NCI-H2081 treated with DMSO at 0.1 percent for 48 hours (cell line): ENCODE results near the gene ARGLU1.
A peak's percentile ranks its signal among the peaks of the same experiment; 100 is the strongest.

Experiments
- DNase-seq: peaks from one replicate; lab custom pipeline; 2025; lab: John Stamatoyannopoulos, UW

Gene ARGLU1

DNA sequence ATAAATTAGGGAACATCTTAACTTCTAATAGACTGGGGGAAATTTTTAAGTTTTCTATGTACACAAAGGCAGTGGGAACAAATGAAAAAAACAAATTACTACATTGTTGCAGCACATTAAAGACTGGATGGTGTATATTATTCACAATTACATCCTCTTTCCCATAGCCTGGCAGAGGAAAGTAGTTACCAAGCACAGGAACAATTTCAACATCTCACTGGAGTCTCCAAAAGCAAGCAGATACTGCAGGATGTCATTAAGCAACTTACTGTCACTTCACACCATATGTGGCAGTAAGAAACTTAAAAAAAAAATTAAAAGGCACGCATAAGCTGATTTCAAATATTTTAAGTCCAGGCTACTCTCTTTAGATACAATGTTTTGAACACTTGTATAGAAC, 26.1 kb downstream of the ARGLU1 start:
- no peak for DNase-seq

DNA sequence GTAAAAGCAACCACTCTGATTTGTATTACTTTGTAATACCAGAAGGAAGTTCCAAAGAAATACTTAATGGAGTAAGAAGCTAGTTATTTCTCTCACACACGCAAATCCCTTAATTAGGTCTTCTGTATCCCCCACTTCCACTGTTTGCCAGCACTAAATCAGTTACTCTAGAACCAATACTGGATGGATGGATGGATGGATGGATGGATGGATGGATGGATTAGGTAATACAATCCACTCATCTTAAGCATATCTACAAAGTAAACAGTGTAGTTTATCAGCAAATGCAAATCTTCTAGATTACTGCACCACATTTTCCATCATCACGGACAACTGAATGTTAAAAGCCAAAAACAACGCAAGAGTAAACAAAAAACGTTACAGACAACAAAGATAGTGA, 27.3 kb downstream of the ARGLU1 start:
- no peak for DNase-seq

DNA sequence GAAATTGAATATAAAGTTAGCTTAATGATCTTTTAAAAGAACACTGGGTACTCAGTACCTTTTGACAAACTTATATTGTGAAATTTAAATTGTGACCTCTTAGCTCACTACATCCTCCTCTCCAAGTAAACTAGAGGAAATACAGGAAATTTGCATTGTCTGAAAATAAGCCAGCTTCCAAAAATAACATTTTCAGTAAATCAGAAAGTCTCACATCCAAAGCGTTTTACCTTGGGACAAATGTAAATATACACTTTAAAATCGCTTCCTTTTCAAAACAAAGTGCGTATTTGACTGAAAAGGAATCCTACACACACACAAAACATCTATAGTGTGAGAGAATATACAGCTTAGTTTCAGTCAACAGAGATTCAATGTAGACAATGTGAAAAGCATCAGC, 30.4 kb downstream of the ARGLU1 start:
- DNase-seq: no peak

DNA sequence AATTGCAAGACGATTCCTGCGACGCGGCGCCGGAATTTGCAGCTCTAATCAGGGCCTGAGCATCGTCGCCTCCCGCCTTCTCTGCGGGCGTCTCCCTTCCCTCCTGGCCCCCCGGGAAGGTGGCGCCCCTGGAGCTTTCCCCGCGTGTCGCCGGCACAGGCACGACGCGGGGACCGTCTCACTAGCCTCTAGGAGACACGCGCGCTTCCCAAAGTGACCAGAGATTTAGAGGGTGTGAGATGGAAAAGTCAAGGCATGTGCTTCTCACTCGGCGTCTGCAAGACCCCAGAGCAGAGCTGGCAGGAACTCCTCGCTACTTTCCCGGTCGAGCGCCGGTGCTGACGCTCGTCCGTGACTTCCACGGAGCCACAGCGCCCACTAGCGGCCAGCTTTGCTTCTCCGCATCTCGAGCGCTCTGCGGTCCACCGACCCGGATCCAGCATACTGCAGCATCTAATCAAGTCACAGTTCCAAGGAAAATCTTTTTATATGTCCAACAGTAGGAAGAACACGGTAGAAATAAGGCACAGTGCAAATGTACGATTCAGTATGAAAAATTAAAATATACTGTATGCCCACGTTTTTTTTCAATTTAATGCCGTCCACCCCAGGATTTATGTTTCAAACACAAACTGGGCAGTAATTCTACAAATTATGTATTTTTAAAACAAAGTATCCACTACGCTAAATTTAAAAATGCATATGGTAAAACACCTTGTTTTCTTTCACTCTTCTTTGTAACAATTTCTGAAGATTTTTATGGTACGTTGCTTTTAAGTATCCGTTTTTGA, 31.5 kb downstream of the ARGLU1 start:
- DNase-seq: no peak

DNA sequence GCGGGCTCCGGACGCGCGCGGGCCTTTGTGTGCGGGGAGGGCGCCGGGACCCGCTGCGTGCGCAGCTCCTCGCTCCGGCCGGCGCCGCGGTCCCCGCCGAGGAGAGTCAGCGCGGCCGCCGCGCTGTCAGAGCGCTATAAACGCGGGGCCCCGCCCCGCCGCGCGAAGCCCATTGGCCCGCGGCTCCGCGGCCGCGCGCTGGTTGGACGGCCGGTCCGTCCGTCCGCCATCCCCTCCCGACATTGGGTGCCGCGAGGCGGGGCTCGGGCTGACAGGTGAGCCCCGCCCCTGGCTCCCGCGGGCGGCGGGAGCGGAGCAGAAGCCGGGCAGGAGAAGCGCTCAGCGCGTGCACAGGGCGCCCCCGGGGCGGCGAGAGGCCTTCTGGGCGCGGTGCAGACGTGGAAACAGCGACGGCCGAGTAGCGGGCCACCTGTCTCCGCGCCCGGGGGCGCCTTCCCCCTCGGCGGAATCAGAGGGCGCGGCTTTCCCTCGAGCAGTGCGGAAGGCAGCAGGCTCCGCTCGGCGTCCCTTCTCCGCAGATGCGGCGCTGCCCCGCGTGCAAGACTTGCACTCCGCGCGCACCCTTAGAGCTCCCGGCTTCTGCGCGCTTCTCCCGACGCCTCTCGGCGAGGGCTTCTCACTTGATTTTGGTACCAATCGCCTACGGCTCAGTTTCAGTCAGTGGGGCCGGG, 32.2 kb downstream of the ARGLU1 start, which contains the start of gene EFNB2:
Gene EFNB2 (minus strand): TSS at position 111 of the 692 bp plus-strand sequence. CDS start 698 bp downstream, outside the sequence.
- DNase-seq: peak; percentile 65

DNA sequence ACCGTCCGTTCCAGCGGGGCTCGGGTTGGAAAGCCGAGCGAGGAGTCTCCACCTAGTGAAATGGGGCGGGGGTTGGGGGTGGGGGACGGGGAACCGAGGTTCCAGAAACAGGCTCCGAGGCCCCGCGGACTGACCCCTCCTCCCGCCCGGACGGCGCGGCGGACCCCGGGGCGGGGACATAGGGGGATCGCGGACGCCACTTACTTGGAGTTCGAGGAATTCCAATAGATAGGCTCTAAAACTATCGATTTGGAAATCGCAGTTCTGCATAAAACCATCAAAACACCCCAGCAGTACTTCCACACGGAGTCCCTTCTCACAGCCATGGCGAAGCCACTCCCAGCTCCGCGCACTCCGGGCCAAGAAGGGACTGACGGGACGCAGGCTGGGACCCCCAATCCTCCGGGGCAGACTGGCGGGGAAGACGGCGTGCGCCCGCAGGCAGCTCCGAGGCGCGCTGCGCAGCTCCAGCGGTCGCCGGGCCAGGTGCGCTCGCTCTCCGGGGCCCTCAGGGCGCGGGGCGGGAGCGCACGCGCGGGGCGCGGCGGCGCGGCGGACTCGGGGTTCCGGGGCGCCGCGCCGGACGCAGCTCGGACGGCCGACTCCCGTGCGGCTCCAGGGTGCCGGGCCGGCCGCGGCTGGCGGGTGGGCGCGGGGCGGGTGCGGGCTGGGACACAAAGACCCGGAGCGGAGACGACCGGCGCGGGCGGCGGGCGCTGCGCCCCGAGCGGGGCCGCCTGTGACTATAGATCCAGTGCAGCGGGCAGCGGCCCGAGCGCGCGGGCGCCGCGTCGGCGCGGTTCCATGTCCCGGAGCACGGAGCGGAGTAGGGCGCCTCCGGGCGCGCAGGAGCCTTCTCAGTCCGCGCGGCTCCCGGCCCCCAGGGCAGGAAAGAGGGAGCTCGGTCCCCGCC, 33.0 kb downstream of the ARGLU1 start:
- no peak for DNase-seq

DNA sequence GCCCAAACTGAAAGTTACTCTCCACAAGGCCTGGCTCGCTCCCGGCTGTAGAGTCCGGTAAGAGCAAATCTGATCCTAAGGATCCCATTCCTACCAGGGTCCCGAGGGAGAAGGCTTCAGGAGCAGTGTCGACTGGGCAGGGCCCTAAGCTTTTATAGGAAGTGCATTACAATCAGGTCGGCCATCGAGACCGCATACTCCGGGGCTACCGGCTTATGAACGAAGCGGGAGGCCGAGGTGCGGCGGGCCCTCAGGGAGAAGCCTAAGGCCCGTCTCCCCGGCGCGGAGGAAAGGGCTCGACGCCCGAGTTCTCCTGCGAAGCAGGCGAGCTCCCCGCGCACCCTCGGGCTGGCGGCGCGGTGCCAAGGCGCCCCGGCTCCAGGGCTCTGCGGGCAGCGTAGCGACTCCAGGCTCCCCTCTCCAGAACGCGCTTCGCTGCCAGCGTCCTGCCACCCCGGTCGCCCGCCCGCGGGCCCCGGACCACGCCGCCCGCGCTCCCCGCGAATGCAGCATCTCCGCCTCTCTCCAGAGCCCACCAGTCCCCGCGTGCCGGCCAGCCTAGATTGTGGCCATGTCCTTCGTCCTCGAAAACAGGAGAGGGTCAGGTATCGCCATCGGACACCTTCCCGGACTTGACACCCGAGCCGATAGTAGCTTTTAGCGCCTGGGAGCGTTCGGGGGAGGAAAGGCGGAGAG, 33.8 kb downstream of the ARGLU1 start:
- no peak for DNase-seq

DNA sequence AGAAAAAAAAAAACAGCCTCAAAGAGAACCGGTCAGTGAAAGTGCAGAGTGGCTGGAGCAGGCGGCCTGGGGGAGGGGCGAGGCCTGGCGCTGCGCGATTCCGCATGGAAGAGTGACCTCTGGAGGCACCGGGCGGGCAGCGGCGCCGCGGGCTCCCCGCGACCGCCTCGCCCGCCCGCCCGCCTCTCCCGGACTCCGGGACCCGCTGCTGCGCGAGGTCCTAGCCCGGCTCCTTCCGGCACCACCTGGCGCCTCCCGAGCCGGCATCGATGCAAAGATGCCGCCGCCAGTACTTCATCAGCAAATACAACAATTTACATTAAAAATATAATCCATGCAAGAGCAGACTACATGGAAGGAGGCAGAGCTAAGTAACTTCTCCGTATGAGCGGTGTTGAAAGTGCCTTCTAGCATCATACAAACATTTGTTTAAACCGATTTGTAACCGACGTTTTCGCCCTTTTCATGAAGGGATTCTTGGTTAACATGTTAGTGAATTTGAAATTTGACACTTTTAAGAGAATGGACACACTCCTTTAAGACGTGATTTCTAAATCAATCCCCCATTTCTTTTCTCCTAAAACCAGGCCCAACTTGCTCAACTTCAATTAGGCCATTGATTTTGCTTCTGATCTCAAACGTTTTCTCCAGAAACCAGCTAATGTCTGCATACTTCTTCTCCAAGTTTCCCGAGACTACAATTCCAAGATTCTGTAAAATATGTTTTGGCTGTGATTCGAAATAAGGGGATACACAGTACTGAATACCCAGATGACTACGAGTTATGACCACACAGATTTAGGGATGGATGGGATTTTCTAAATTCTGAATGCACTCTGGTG, 34.6 kb downstream of the ARGLU1 start:
- no peak for DNase-seq

DNA sequence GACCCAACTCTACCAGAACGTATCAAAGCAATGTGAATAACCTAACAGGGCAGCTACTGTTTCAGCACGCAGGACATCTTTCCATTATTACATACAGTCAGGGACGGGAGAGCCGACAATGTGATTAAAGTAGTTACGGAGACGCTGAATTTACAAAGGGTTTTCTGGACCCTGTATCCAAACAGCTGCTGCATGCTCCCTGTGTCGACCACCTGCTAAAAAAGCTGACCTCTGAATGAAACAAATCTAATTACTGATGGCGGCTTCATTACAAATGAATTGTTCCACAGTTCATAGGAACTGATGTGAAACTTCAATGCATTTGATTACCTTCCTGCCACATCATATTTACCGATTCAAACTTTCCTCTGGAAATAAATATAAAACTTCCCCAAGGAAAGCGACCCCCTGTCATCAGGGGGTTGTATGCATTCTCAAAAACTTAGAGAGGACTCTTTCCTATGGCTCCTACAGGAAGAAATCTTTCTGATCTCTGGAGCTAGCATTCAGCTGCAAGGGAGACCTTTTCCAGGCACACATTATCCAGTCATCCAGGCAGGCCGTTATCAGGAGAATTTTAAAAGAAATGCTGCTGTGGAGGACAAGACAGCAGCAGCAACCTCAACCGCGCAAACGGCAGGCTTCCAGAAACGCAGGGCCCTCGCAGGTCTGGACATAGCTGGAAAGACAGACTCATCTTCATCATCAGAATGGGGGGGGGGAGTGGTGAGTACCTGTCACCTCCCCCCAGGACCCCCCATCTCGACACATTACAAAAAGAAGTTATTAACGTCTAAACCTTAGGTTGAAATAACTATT, 35.6 kb downstream of the ARGLU1 start:
- DNase-seq: no peak

DNA sequence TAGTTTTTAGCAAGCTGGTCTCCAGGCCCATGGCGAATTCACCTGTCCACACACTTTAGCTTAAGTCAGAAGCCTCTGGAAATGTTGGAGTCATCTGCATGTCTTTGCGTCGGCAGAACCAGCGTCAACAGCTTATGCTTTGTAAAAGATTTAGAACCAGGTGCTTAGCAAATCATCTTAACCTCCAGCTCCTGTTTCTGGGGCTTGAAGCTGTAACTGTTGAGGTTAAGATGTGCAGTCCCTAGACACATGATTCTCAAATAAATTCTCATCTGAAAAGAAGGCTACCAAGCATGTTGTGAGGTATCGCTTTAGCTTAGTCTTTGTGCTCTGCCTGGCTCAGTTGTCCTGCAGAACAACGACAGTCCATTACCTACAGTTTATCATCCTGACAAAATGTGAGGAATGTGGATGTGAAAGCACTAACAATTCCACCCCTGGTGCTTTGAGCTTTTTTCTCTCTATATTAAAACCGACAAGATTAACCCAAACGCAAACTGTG, 36.9 kb downstream of the ARGLU1 start:
- no peak for DNase-seq

DNA sequence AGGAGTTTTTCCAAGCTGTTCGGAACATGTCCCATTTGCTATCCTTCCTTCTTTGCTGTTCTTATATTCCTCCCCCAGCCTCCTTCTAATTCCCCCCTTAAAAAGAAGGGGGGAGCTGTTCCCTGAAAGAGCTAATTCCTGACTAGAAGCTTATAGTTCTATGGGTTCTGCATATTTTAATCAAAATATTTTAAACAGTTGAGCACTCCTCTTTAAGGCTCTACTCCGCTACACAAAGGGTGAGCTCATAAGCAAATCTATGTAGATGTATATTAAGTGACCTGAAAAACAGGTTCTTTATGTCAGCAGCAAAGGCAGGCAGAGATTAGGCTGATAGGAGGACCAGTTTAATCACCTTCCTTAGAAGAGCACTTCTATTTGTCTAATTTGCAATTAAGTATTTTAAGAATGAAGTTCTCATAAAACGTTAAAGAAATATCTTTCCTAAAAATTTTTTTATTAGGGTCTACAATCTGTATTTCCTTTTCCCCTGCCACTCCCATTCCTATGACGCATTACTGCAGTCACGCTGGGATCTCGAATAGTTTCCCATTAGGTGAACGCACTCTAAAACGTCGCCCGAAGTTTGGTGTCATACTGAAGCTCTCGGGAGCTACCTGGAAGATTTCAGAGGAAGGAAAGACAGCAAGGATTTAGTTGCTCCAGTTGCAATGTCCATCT, 37.6 kb downstream of the ARGLU1 start:
- DNase-seq: no peak

DNA sequence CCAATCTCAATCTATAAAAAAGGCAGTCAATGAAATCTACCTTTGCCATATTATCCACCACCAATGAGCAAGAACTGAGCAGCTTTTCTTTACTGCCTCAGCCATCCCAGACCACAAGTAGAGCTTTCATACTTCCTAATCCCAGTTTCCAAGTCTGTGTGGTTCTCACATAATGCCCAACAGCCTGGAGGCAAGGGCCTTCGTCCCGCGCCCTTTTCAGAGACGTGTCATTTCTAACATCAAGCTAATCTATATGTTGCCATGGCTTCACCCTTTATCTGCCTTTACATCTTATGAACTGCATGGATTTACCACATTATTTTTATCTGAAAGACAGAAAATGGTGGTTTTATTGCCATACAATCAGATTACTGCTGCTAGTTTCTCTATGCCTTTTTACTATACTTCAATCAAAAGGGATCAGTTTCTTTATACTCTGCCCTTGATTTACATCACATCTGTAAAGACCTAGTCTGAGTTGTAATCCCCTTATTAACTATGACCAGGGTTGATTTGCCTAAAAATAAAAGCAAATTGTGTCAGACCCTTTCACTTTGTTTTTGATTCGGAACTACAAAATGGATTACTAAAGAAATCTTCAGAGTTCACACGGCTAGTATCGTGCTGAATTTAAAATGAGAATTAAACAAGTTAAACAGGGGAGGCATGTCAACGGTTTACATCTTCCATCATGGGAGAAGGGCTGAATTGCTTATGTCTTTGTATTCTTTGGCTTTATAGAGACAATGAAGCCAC, 38.3 kb downstream of the ARGLU1 start:
- no peak for DNase-seq

DNA sequence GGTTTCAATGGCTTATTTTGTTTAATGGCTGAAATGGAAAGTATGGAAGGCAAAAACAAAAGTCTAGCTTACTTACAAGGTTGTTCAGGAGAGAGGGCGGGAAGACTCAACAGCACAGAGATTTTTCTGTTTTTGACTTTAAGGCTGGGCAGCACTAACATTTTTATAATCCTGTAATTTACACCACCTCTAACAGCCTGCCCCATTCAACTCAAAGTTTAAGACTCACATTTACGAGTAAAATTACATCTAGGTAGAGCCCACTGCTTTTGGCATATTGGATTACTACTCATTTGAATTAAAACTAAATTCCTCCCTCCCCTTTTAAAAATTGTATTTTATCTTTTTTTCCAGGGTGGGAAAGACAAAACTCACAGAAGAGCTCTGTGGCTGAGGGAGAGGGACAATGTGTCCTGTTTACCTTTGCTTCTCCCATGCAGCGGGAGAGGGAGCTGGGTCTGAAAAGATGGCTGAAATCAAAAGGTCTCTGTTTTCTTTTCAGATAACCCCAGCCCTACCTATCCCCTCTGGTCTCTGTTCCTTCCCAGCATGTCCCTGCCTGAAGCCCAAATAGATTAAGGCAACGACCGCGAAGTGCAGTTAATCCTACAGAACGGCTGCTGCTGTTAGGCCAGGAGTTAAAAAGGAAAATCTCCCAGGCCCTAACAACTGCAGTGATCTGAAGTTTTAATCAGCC, 39.1 kb downstream of the ARGLU1 start:
- DNase-seq: no peak

DNA sequence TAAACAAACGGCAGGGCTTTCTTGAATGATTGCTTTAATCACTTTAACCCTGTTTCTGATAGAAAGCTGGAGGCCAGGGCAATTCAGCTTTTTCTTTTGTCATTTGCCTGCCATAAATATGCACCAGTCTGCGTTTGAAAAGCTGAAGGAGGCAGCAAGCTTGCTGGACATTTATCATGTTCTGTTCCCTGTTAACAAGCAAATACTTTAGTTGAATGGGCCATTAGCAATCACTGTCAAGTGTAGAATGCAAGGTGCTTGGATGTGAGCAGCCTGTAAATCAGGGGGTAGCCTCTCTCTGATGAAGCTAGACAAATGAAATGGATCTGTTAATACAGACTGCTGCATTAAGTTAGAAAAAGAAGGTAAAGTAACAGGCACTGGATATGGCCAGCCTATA, 40.1 kb downstream of the ARGLU1 start:
- no peak for DNase-seq

DNA sequence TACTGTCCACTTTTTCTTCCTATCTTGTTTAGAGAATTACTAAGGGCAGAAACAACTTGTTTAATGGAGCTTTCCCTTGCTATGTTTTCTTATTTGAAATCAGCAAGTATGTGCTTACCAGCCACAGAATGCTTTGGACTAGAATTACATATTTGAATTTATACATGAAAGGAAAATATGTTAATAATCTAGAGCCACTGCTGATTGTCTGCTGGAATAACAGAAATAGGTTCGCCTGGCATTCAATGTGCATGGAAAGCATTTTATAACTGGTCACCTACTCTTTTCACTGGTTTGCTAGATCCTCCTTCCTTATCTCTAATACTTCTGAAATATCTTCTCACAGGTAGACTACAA, 40.5 kb downstream of the ARGLU1 start:
- DNase-seq: no peak

DNA sequence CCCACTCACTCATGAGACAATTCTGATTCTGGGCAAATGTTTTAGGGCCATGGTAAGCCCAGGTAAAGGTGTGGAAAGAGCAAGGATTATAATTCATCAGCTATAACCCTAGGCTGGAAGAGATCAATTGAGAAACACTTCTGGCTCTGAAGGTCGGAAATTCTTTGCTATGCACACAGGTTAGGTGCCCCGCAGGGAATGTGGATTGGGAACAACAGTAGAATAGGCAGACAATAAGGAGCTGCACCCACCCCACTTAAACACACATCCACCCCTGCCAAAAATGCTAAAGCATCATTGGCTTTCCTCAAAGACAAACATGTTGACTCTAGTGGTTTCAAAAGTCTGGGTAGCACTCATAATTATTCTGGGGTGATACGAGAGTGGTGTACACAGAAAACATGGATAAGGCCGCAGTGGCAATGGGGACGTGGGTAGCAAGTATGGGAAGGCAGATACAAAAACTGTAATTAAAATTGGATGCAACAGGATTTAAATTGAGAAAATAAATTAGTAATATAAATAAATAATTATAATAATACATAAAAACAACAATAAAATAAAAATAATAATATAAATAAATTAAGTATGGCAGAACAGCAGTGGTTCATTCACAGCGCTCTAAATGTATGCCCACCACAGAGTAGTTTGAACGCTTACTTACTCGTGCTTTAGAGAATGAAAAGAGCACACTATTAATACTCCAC, 41.0 kb downstream of the ARGLU1 start:
- DNase-seq: no peak

DNA sequence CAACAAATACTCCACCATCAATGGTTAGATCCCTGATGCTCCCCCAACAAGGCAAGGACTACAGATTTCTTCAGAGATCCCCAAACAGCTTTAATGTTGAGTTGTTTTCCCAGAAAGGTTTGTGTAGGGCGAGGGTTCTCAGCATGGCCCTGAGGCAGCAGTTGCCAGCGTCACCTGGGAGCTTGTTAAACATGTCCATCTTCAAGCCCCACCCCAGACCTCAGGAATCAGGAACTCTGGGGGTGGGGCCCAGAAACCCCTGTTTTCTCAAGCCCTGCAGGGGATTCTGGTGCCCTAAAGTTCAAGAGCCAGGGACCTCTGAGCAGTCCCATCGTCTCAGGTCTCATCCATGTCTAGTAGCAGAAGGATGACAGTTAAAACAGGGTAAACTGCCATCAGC, 42.1 kb downstream of the ARGLU1 start:
- no peak for DNase-seq
